H1 (cell line): Measurements from ENCODE around the gene RING1. TPM values are rescaled to one million over a fixed set of nuclear protein-coding genes. Genes with fewer than 3 reads are reported as not detected.

Experiments used
- CTCF ChIA-PET: fragments of 300-600 bp; sonication (Branson Sonifier 250); formaldehyde crosslinking; loops from one replicate; lab custom pipeline; 2021; ENCODE audit not compliant: partially characterized antibody; lab: Charles Lee
- POLR2A ChIA-PET: fragments of 300-600 bp; sonication (Branson Sonifier 250); formaldehyde crosslinking; loops from one replicate; lab custom pipeline; 2021; ENCODE audit warnings: inconsistent platforms; ENCODE audit not compliant: partially characterized antibody; lab: Charles Lee
- DNase-seq, 2 experiments: peaks; one replicate each; pipeline versions ENCODE4 v3.0.0 to v3.0.0-alpha.2; 2010 to 2022; ENCODE audit warnings: low spot score in 2 of 2, low read depth in 1 of 2, mixed read lengths in 1 of 2
- FAIRE-seq: peaks from 2 replicates; lab custom pipeline; 2011; peaks lifted over from hg19 to GRCh38; lab: Jason Lieb, UNC
- H2AFZ ChIP-seq: 2 replicates; pipeline ENCODE4 v1.8.1; 2012; ENCODE audit warnings: low read length, inconsistent platforms
- H2AK5ac ChIP-seq: 2 replicates; pipeline ENCODE4 v1.6.1; 2013; ENCODE audit warnings: low read depth, low read length
- H2BK120ac ChIP-seq: replicated peaks from 2 replicates; pipeline ENCODE3; 2013; ENCODE audit warnings: low read depth, low read length, inconsistent platforms
- H2BK12ac ChIP-seq: 2 replicates; pipeline ENCODE4 v1.6.1; 2013; ENCODE audit warnings: low read depth, low read length
- H2BK15ac ChIP-seq: 2 replicates; pipeline ENCODE4 v1.6.1; 2013; ENCODE audit warnings: low read length
- H2BK20ac ChIP-seq: 2 replicates; pipeline ENCODE4 v1.6.1; 2013; ENCODE audit warnings: low read length
- H2BK5ac ChIP-seq: 2 replicates; pipeline ENCODE4 v1.6.1; 2013; ENCODE audit warnings: low read depth, low read length
- H3K14ac ChIP-seq: 2 replicates; pipeline ENCODE4 v1.6.1; 2013; ENCODE audit warnings: inconsistent platforms; ENCODE audit not compliant: insufficient read length
- H3K18ac ChIP-seq: 2 replicates; pipeline ENCODE4 v1.6.1; 2013; ENCODE audit warnings: low read length; ENCODE audit errors: extremely low read depth
- H3K23ac ChIP-seq: 2 replicates; pipeline ENCODE4 v1.6.1; 2013; ENCODE audit warnings: inconsistent platforms; ENCODE audit not compliant: insufficient read length
- H3K23me2 ChIP-seq: 2 replicates; pipeline ENCODE4 v1.6.1; 2013; ENCODE audit warnings: low read depth, low read length
- H3K27ac ChIP-seq: 2 replicates; pipeline ENCODE4 v1.6.1; 2011; ENCODE audit warnings: low read depth, low read length, inconsistent platforms
- H3K27me3 ChIP-seq, 4 experiments: replicated peaks in 1 of 4; 1 replicate in 1 of 4; 2 replicates in 3 of 4; pipeline versions ENCODE4 v1.6.1 to v1.8.1; 2011 to 2013; ENCODE audit warnings: low read length in 3 of 4, mild to moderate bottlenecking in 3 of 4, inconsistent platforms in 2 of 4, mixed read lengths in 2 of 4, moderate library complexity in 1 of 4; ENCODE audit not compliant: control insufficient read depth in 3 of 4, insufficient read depth in 3 of 4; ENCODE audit errors: extremely low read depth in 1 of 4
- H3K36me3 ChIP-seq, 4 experiments: 2 replicates each; pipeline versions ENCODE4 v1.6.1 to v1.8.1; 2011 to 2013; ENCODE audit warnings: mild to moderate bottlenecking in 4 of 4, low read length in 3 of 4, moderate library complexity in 2 of 4, control low read depth in 1 of 4, inconsistent platforms in 1 of 4; ENCODE audit not compliant: insufficient read depth in 4 of 4, control insufficient read depth in 2 of 4
- H3K4ac ChIP-seq: replicated peaks from 2 replicates; pipeline ENCODE3; 2013; ENCODE audit warnings: low read length, low read depth, mixed read lengths, inconsistent platforms; ENCODE audit not compliant: insufficient read length
- H3K4me1 ChIP-seq, 4 experiments: replicated peaks in 1 of 4; 1 replicate in 1 of 4; 2 replicates in 3 of 4; pipeline versions ENCODE4 v1.6.1 to v1.8.1; 2011 to 2013; ENCODE audit warnings: low read length in 3 of 4, inconsistent platforms in 2 of 4, mixed read lengths in 1 of 4; ENCODE audit not compliant: insufficient read depth in 4 of 4, control insufficient read depth in 3 of 4
- H3K4me2 ChIP-seq, 2 experiments: 2 replicates each; pipeline versions ENCODE4 v1.6.1 to v1.8.1; 2011 to 2013; ENCODE audit warnings: low read depth in 2 of 2, low read length in 2 of 2, control low read depth in 1 of 2, inconsistent platforms in 1 of 2, mild to moderate bottlenecking in 1 of 2; ENCODE audit not compliant: insufficient read depth in 1 of 2
- H3K4me3 ChIP-seq, 4 experiments: fragments of 200-600, 300-600 bp in 1 of 4; sonication (generic), shearing (Covaris generic), sonication (Bioruptor Twin) in 1 of 4; 2 replicates each; pipeline versions ENCODE4 v1.5.1 to v1.8.1; 2011 to 2016; ENCODE audit warnings: low read length in 4 of 4, low read depth in 3 of 4, control low read depth in 2 of 4, inconsistent platforms in 2 of 4, mild to moderate bottlenecking in 2 of 4, mixed read lengths in 1 of 4, moderate library complexity in 1 of 4; ENCODE audit not compliant: insufficient read depth in 2 of 4; ENCODE audit errors: extremely low read depth in 1 of 4
- H3K56ac ChIP-seq: replicated peaks from 2 replicates; pipeline ENCODE3; 2013; ENCODE audit warnings: low read depth, mild to moderate bottlenecking, mixed read lengths, low read length, inconsistent platforms; ENCODE audit not compliant: insufficient read length
- H3K79me1 ChIP-seq: 2 replicates; pipeline ENCODE4 v1.6.1; 2013; ENCODE audit warnings: low read depth, low read length, control low read depth
- H3K79me2 ChIP-seq, 2 experiments: 2 replicates each; pipeline versions ENCODE4 v1.6.1 to v1.8.1; 2012 to 2013; ENCODE audit warnings: low read length in 2 of 2, mild to moderate bottlenecking in 2 of 2, inconsistent platforms in 1 of 2; ENCODE audit not compliant: insufficient read depth in 2 of 2, control insufficient read depth in 1 of 2
- H3K9ac ChIP-seq, 4 experiments: replicated peaks in 1 of 4; 1 replicate in 1 of 4; 2 replicates in 3 of 4; pipeline versions ENCODE4 v1.6.1 to v1.8.1; 2011 to 2013; ENCODE audit warnings: low read depth in 3 of 4, low read length in 3 of 4, control low read depth in 2 of 4, mild to moderate bottlenecking in 2 of 4, moderate library complexity in 2 of 4, inconsistent platforms in 1 of 4; ENCODE audit errors: extremely low read depth in 1 of 4
- H3K9me3 ChIP-seq, 2 experiments: 2 replicates each; pipeline versions ENCODE4 v1.6.1 to v1.8.1; 2012 to 2013; ENCODE audit warnings: mild to moderate bottlenecking in 2 of 2, moderate library complexity in 2 of 2, control low read depth in 1 of 2, inconsistent platforms in 1 of 2, low read depth in 1 of 2, low read length in 1 of 2, mixed read lengths in 1 of 2; ENCODE audit not compliant: insufficient read depth in 2 of 2
- H4K20me1 ChIP-seq, 2 experiments: replicated peaks in 1 of 2; 2 replicates each; pipeline versions ENCODE3 to v1.8.1; 2011 to 2013; ENCODE audit warnings: inconsistent platforms in 2 of 2, low read length in 2 of 2, mild to moderate bottlenecking in 1 of 2; ENCODE audit not compliant: insufficient read depth in 2 of 2, control insufficient read depth in 1 of 2
- H4K5ac ChIP-seq: 2 replicates; pipeline ENCODE4 v1.6.1; 2013; ENCODE audit warnings: low read length, low read depth, mixed read lengths, inconsistent platforms; ENCODE audit not compliant: insufficient read length
- H4K8ac ChIP-seq: 2 replicates; pipeline ENCODE4 v1.8.0; 2013; ENCODE audit warnings: mild to moderate bottlenecking, moderate library complexity, low read length, inconsistent platforms; ENCODE audit not compliant: insufficient read depth; ENCODE audit errors: extremely low read depth
- H4K91ac ChIP-seq: replicated peaks from 2 replicates; pipeline ENCODE3; 2013; ENCODE audit warnings: low read length, mixed read lengths, inconsistent platforms; ENCODE audit not compliant: insufficient read length
- CHD2 ChIP-seq: IDR thresholded peaks from 2 replicates; pipeline ENCODE4 v1.6.1; 2012; ENCODE audit warnings: low read length, improper control_type of control experiment
- CTBP2 ChIP-seq: IDR thresholded peaks from 2 replicates; pipeline ENCODE4 v1.7.0; 2011; ENCODE audit warnings: borderline replicate concordance, mild to moderate bottlenecking, moderate library complexity, mixed read lengths, low read length; ENCODE audit not compliant: insufficient read depth, insufficient read length
- EP300 ChIP-seq, 2 experiments: IDR thresholded peaks; 1 replicate in 1 of 2; 2 replicates in 1 of 2; pipeline ENCODE4 v1.6.1; 2011 to 2012; ENCODE audit warnings: low read depth in 2 of 2, low read length in 2 of 2, mild to moderate bottlenecking in 2 of 2, borderline replicate concordance in 1 of 2, inconsistent platforms in 1 of 2, moderate library complexity in 1 of 2
- GABPA ChIP-seq: IDR thresholded peaks from 2 replicates; pipeline ENCODE4 v1.6.1; 2011; ENCODE audit warnings: mild to moderate bottlenecking, low read length, moderate library complexity, borderline replicate concordance; ENCODE audit not compliant: insufficient read depth
- NRF1 ChIP-seq: IDR thresholded peaks from 2 replicates; pipeline ENCODE4 v1.6.1; 2011; ENCODE audit warnings: mild to moderate bottlenecking, low read depth, low read length, improper control_type of control experiment
- RFX5 ChIP-seq: IDR thresholded peaks from 2 replicates; pipeline ENCODE4 v1.6.1; 2011; ENCODE audit warnings: low read depth, low read length, improper control_type of control experiment, borderline replicate concordance
- SIRT6 ChIP-seq: IDR thresholded peaks from one replicate; pipeline ENCODE4 v1.7.1; 2012; ENCODE audit warnings: low read length, inconsistent platforms
- SIX5 ChIP-seq: IDR thresholded peaks from 2 replicates; pipeline ENCODE4 v1.6.1; 2011; ENCODE audit warnings: mild to moderate bottlenecking, low read depth, low read length
- SP1 ChIP-seq: IDR thresholded peaks from 2 replicates; pipeline ENCODE4 v1.6.1; 2011; ENCODE audit warnings: low read depth, low read length
- USF2 ChIP-seq: IDR thresholded peaks from 2 replicates; pipeline ENCODE4 v1.6.1; 2011; ENCODE audit warnings: low read length, improper control_type of control experiment
- WGBS, 2 experiments: shearing (Covaris generic) in 1 of 2; methylation state at CpG; one replicate each; pipeline versions ENCODE4 v1.1.6 to v1.1.7; 2013 to 2015; ENCODE audit warnings: low lambda C conversion rate in 2 of 2, mixed read lengths in 2 of 2, inconsistent platforms in 1 of 2, low coverage in 1 of 2, missing lambda C conversion rate in 1 of 2; ENCODE audit not compliant: insufficient replicate concordance in 2 of 2, insufficient coverage in 1 of 2, insufficient read length in 1 of 2; ENCODE audit errors: extremely low coverage in 1 of 2, missing lambda C conversion rate in 1 of 2; 5-methylcytosine and 5-hydroxymethylcytosine counted together
- polyA plus RNA-seq, 7 experiments: library from polyadenylated mRNA; depleted of rRNA in 3 of 7; stranded (reverse) in 5 of 7; unstranded in 2 of 7; fragments of >200 nt in 5 of 7; fragments of 200-250 nt in 2 of 7; gene quantifications; 1 replicate in 5 of 7; 2 replicates in 1 of 7; 4 replicates in 1 of 7; pipeline versions ENCODE4 v1.2.1 to v1.2.3, GENCODE V29; 2011 to 2013; ENCODE audit warnings: missing spikeins in 2 of 7, mixed read lengths in 2 of 7
- total RNA-seq: library from RNA; stranded (reverse); fragmentation: NEBNext Ultra II Directional; extraction: Animal tissue kit (Norgen Biotek cat#: 25700); gene quantifications from 2 replicates; pipeline ENCODE4 v1.2.1, GENCODE V29; 2021

Gene RING1
- total and polyA plus RNA-seq, 2 of the 8 experiments (the other 6 are each of a cell fraction or from before 2014, with no cell fraction given): 16.4 to 26.0 TPM

GRCh38 chr6:33202799-33203198 lies 5.5 kb upstream of the RING1 start:
- H2AFZ ChIP-seq: no peak overlapping the region
- WGBS, 2 experiments: 97% methylated on average over 6 of the region's 6 CpGs; no CpG with 5 or more reads in 1 of the 2 experiments
- no peak overlapping the region for H3K4me3 ChIP-seq
- H3K79me1 ChIP-seq: peaks cover 16% of the 10 kb centered on the region
- peaks cover 26% of the 10 kb centered on the region for H3K23me2 ChIP-seq
- ChIA-PET CTCF (interaction anchor here (0.6 to 1.5 kb wide), 5 partner anchors 8 to 203 kb away, joined by 3 to 6 read pairs (median 3); no protein-coding TSS in a partner anchor), POLR2A (interaction anchor here (1.2 to 1.8 kb wide), 3 partner anchors 9 to 69 kb away, joined by 3 to 4 read pairs (median 4); partner anchors contain the start of genes RPS18 and VPS52)
- H3K23ac ChIP-seq: no peak overlapping the region
- H2AK5ac ChIP-seq: no peak overlapping the region
- TF ChIP-seq CTBP2: no peak
- no peak for TF ChIP-seq SIX5
- no peak for TF ChIP-seq USF2
- no peak for TF ChIP-seq NRF1
- TF ChIP-seq CHD2: no peak
- no peak for TF ChIP-seq EP300 (IDR thresholded peaks at IDR 0.05; ENCODE audit: borderline replicate concordance in 1 of 2, low read depth in 2 of 2, low read length in 2 of 2)
- no peak for TF ChIP-seq GABPA
- TF ChIP-seq SIRT6: no peak
- no peak for TF ChIP-seq SP1
- no peak for TF ChIP-seq RFX5
- no peak for FAIRE-seq
- no peak overlapping the region for H2BK20ac ChIP-seq
- H3K56ac ChIP-seq: no peak overlapping the region
- no peaks in the 10 kb centered on the region for H3K9me3 ChIP-seq
- H3K4me2 ChIP-seq: no peak overlapping the region; a peak in 1 of 4 replicates
- H3K14ac ChIP-seq: no peak overlapping the region
- no peak overlapping the region for H2BK15ac ChIP-seq
- H2BK5ac ChIP-seq: no peak overlapping the region
- peaks cover 7 to 23% (median 14%) of the 10 kb centered on the region in 4 experiments for H3K36me3 ChIP-seq
- H2BK120ac ChIP-seq: no peak overlapping the region
- H3K27ac ChIP-seq: no peak overlapping the region
- H3K79me2 ChIP-seq: peaks cover 3 to 22% of the 10 kb centered on the region in 2 experiments; a peak in 3 of 4 replicates
- no peak overlapping the region for H4K8ac ChIP-seq
- H3K27me3 ChIP-seq: peaks cover 9 to 28% (median 24%) of the 10 kb centered on the region in 4 experiments; a peak in 6 of 7 replicates
- no peak overlapping the region for H3K18ac ChIP-seq
- peaks cover 6 to 42% (median 12%) of the 10 kb centered on the region in 4 experiments for H3K4me1 ChIP-seq
- no peak overlapping the region for H2BK12ac ChIP-seq
- H3K4ac ChIP-seq: no peak overlapping the region
- no peak overlapping the region for H4K91ac ChIP-seq
- H3K9ac ChIP-seq: no peak overlapping the region
- no peak for DNase-seq
- H4K20me1 ChIP-seq: peaks cover 5 to 18% of the 10 kb centered on the region in 2 experiments
- H4K5ac ChIP-seq: no peak overlapping the region
